DMS53 treated with DMSO at 0.1 percent for 48 hours (cell line): ENCODE results near the gene HIVEP3.

Experiments
- DNase-seq: peaks from one replicate; lab custom pipeline; 2025; ENCODE audit not compliant: unreplicated experiment; lab: John Stamatoyannopoulos, UW

The HIVEP3 gene

GRCh38 chr1:41591891-41592290, 326.8 kb downstream of the HIVEP3 start:
- DNase-seq, result no peak

- DNase-seq, result no peak
These were observed 328.4 kb downstream of the HIVEP3 start for GRCh38 chr1:41590331-41590730.

- no peak for DNase-seq
These were observed 329.3 kb downstream of the HIVEP3 start for GRCh38 chr1:41589395-41589794.

- no peak for DNase-seq
These were observed 330.3 kb downstream of the HIVEP3 start for GRCh38 chr1:41588334-41588875.

GRCh38 chr1:41587791-41588190, 330.9 kb downstream of the HIVEP3 start:
- DNase-seq, result no peak

GRCh38 chr1:41586230-41586629, 332.5 kb downstream of the HIVEP3 start:
- DNase-seq, result no peak

- DNase-seq, result no peak
These were observed 334.8 kb downstream of the HIVEP3 start for GRCh38 chr1:41583658-41584547.

- no peak for DNase-seq
These were observed 335.7 kb downstream of the HIVEP3 start for GRCh38 chr1:41582851-41583657.

GRCh38 chr1:41582351-41582750, 336.4 kb downstream of the HIVEP3 start:
- DNase-seq, result no peak

- no peak for DNase-seq
These were observed 336.8 kb downstream of the HIVEP3 start for GRCh38 chr1:41582004-41582325.

GRCh38 chr1:41581216-41582003, 337.3 kb downstream of the HIVEP3 start:
- DNase-seq, result no peak

- no peak for DNase-seq
These were observed 338.1 kb downstream of the HIVEP3 start for GRCh38 chr1:41580520-41581172.

GRCh38 chr1:41580021-41580420, 338.7 kb downstream of the HIVEP3 start:
- no peak for DNase-seq

GRCh38 chr1:41578712-41579335, 339.9 kb downstream of the HIVEP3 start:
- peak; percentile 22 for DNase-seq

GRCh38 chr1:41576620-41577019, 342.1 kb downstream of the HIVEP3 start:
- DNase-seq, result no peak

- DNase-seq, result no peak
These were observed 342.5 kb downstream of the HIVEP3 start for GRCh38 chr1:41576206-41576605.

GRCh38 chr1:41574842-41575241, 343.9 kb downstream of the HIVEP3 start:
- DNase-seq, result no peak

- DNase-seq, result peak; percentile 81
These were observed 344.7 kb downstream of the HIVEP3 start for GRCh38 chr1:41573785-41574713.

GRCh38 chr1:41573194-41573593, 345.5 kb downstream of the HIVEP3 start:
- DNase-seq, result no peak
